ENCODE measurements around the gene SLC26A2.
A peak's percentile ranks its signal among the peaks of the same experiment; 100 is the strongest.

SLC26A2 gene

DNA sequence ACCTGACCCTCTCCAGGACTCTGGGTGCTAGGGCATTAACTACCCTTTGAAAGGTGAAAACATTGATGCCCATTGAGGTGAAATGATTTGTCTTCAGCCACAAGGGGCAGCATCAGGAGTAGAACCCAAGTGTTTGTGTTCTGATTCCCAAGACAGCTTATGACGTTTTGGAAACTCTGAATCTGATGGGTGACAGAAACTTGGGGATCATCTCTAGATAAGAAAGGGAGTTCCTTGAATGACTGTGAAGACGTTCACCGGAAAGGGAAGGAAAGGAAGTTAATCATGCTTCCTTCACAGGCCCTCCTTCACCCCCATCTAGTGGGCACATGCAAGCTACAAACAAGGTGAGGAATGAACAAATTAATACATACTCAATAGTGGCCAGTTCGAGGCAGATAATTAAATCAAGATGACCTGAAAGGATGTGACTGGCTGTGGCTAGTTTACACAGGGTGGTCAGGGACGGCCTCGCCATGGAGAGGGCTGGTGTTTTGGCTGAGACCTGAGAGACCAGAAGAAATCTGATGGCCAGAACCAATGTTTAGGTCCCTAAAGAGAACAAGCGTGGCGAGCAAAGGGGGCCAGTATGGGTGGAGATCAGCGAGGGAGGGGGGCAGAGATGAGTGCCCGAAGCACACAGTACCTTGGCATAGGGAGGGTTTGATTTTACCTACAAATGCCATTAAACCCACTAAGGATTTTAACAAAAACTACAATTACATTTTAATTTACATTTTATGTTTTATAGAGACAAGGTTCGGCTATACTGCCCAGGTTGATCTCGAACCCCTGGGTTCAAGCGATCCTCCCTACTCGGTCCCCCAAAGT is 937 bp upstream of the SLC26A2 start:
- TF ChIP-seq, protein P1, sequence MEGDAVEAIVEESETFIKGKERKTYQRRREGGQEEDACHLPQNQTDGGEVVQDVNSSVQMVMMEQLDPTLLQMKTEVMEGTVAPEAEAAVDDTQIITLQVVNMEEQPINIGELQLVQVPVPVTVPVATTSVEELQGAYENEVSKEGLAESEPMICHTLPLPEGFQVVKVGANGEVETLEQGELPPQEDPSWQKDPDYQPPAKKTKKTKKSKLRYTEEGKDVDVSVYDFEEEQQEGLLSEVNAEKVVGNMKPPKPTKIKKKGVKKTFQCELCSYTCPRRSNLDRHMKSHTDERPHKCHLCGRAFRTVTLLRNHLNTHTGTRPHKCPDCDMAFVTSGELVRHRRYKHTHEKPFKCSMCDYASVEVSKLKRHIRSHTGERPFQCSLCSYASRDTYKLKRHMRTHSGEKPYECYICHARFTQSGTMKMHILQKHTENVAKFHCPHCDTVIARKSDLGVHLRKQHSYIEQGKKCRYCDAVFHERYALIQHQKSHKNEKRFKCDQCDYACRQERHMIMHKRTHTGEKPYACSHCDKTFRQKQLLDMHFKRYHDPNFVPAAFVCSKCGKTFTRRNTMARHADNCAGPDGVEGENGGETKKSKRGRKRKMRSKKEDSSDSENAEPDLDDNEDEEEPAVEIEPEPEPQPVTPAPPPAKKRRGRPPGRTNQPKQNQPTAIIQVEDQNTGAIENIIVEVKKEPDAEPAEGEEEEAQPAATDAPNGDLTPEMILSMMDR (IDR thresholded peaks at IDR 0.05; ENCODE audit: low read depth, low read length): peak; percentile 48
- no peak for DNase-seq (ENCODE audit: extremely low read depth, low read depth)

DNA sequence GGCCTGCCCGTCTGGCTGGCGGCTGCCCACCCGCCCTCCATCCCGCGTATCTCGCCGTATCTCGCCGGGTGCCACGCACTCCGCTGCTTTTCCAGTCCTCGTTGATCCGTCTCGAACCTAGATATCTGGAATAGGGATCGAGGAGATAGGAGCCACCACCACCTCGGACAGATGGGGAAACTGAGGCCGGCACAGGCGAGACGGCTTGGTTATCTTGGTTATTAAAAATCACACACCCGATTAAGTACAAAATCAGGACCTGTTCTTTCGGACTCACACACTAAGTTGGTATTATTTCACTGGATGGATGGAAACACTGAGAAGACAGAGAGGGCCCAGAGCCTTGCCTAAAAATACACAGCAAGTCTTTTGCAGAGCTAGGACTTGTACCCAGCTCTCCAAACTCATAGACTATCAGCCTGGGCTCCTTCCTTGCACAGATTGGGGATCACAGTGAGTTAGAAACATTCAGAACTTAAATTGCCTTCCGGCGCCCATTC is 678 bp downstream of the SLC26A2 start:
- no peak for DNase-seq (ENCODE audit: extremely low read depth, low read depth)
- TF ChIP-seq, protein P1 (IDR thresholded peaks at IDR 0.05; ENCODE audit: low read depth, low read length): no peak

DNA sequence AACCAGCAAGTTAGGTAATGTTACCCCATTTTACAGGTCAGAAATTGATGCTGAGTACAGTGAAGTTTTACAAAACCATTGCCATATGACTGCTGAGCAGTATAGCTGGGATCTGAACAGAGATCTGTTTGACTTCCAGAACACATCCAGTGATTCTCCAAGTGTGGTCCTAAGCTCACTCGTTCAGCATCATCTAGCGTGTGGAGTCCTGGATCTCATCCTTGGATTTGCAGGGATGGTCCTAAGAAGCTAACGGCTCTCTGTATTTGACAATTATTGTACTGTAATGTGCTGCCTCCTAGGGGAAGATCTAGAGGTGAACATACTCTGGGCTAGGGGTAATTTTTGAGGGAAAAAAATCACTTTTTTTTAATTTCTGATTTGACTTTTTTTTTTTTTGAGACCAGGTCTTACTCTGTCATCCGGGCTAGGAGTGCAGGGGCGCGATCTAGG is 1.4 kb downstream of the SLC26A2 start:
- DNase-seq (ENCODE audit: extremely low read depth, low read depth): no peak
- TF ChIP-seq, protein P1 (IDR thresholded peaks at IDR 0.05; ENCODE audit: low read depth, low read length): peak; percentile 58

DNA sequence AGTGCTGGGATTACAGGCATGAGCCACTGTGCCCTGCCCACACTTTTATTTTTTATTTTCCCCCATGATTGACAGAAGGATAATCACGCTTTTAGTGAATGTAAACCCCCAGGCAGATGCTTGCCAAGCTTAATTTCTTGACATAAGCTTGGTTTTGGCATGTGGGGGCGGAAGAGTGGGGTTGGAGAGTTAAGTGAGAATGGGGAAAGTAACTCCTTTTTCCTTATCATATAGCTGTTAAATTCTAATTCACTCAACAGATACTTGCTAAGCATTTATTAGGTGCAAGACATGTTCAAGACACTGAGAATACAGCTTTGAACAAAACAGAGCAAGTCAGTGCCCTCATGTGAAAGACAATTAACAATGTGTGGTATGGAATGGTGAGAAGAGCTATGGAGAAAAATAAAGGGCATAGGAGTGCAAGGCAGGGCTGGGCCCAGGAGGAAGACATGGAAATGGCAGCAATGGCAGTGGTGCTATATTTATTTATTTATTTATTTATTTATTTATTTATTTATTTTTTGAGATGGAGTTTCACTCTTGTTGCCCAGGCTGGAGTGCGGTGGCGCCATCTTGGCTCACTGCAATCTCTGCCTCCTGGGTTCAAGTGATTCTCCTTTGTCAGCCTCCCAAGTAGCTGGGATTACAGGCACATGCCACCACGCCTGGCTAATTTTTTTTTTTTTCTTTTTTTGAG is 2.2 kb downstream of the SLC26A2 start:
- TF ChIP-seq, protein P1 (IDR thresholded peaks at IDR 0.05; ENCODE audit: low read depth, low read length): no peak
- DNase-seq (ENCODE audit: extremely low read depth, low read depth): no peak

DNA sequence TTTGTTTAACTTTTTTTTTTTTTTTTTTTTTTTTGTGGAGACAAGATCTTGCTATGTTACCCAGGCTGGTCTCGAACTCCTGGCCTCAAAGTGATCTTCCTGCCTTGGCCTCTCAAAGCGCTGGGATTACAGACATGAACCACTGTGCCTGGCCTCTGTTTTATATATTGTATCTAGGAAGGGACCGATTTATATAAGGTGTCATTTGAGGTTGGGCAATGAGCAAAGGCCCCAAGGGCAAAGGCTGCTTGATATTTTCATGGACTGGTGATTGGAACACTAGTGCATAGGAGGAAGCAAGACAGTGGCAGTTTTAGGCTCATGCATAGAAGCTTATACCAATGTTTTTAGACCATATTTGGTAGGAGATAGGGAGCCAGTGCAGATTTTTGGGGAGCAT is 3.2 kb downstream of the SLC26A2 start:
- TF ChIP-seq, protein P1 (IDR thresholded peaks at IDR 0.05; ENCODE audit: low read depth, low read length): no peak
- no peak for DNase-seq (ENCODE audit: extremely low read depth, low read depth)

DNA sequence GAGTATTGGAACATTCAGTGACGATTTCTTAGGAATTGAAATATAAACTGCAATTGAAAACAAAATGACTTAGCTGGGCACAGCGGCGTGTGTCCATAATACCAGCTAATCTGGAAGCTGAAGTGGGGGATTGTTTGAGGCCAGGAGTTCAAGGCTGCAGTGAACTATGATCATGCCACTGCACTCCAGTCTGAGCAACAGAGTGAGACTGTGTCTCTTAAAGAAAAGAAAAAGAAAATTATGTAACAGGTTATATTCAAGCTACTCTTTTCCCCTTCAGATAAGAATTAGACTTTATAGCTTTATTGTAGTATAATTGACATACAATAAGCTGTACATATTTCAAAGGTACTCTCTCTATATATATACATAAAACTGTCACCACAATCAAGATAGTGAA is 6.4 kb downstream of the SLC26A2 start:
- DNase-seq (ENCODE audit: extremely low read depth, low read depth): no peak
- TF ChIP-seq, protein P1 (IDR thresholded peaks at IDR 0.05; ENCODE audit: low read depth, low read length): no peak

All from AG09319 (cell line).